ENCODE results near the gene R3HDM4. TPM values are rescaled to one million over a fixed set of nuclear protein-coding genes. Genes with fewer than 3 reads are reported as not detected.
A peak's percentile ranks its signal among the peaks of the same experiment; 100 is the strongest.

R3HDM4 gene
- total and polyA plus RNA-seq, 9 of the 15 experiments (the other 6 are each of a cell fraction or from before 2014, with no cell fraction given), result 3.2 to 154 (median 59.0) TPM

GRCh38 chr19:954672-955494 is 41.9 kb upstream of the R3HDM4 start (continued):
- TF ChIP-seq ZNF592 (IDR thresholded peaks at IDR 0.05) (peak; percentile 38; the same call in 1 of the 2 replicates), SMARCE1 (IDR thresholded peaks at IDR 0.05) (peak; percentile 76), BRD9 (IDR thresholded peaks at IDR 0.05; ENCODE audit: low read depth, partially characterized antibody) (no peak), MED1 (CRISPR knock-in tag; IDR thresholded peaks at IDR 0.05; ENCODE audit: borderline replicate concordance) (no peak), HNRNPK (IDR thresholded peaks at IDR 0.05; ENCODE audit: low read depth, low read length, poor library complexity, severe bottlenecking) (no peak), PBX2 (CRISPR knock-in tag; IDR thresholded peaks at IDR 0.05; ENCODE audit: low read depth) (no peak), PBX2 (tag; conservative IDR thresholded peaks at IDR 0.05; ENCODE audit: low read depth) (no peak), ATF6 (CRISPR knock-in tag; IDR thresholded peaks at IDR 0.05) (no peak), GABPA (tag; conservative IDR thresholded peaks at IDR 0.05; ENCODE audit: low read depth) (peak; percentile 72), ZBTB11 (CRISPR knock-in tag; IDR thresholded peaks at IDR 0.05) (peak in 1 of 3 experiments; percentile 52; a peak in 1 of 6 replicates), SMAD3 (CRISPR knock-in tag; conservative IDR thresholded peaks at IDR 0.05) (no peak), ZKSCAN1 (IDR thresholded peaks at IDR 0.05; ENCODE audit: low read depth, low read length) (no peak)

Data from K562 (cell line).